Activated CD4-positive, alpha-beta T cell treated with anti-CD3 and anti-CD28 coated beads, Interleukin-2, Interleukin-6, amounts not matched to agents 100 ng/mL and 50 ng/mL, durations not matched to agents 16 hours and 8 hours (primary cell): ENCODE results near the gene CUEDC1.
"Not testable (repeated sequence)": the region's sequence is repeated elsewhere in the genome, so short reads cannot be mapped to it uniquely, and the experiment has no call there.

Experiments used
- DNase-seq: peaks from one replicate; pipeline ENCODE4 v3.0.0-alpha.2; 2020

Gene CUEDC1

GRCh38 chr17:57984936-57985674, 29.9 kb upstream of the CUEDC1 start:
- no peak for DNase-seq

- no peak for DNase-seq
Measured at GRCh38 chr17:57984261-57984890, 29.2 kb upstream of the CUEDC1 start.

DNA sequence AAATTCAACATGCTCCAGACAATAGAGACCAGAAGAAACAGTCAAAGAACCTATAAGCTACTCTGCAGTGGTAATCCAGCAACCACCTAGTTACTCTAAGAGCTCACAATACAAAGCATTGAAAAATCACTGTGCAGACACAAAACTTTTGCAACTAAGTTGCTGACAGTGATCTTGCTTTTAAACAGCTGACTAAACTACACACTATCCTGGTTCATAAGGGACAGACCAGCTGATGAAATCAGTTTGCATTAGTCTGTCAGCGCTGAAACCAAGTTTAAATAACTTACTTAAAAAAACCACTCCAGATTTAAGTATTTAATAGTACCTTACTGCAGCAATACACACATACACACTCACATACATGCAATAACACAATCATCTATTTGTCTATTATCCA, 28.2 kb upstream of the CUEDC1 start:
- DNase-seq: no peak

- no peak for DNase-seq
Measured at GRCh38 chr17:57982452-57983170, 27.4 kb upstream of the CUEDC1 start.

- no peak for DNase-seq
Measured at GRCh38 chr17:57980522-57980921, 25.3 kb upstream of the CUEDC1 start.

DNA sequence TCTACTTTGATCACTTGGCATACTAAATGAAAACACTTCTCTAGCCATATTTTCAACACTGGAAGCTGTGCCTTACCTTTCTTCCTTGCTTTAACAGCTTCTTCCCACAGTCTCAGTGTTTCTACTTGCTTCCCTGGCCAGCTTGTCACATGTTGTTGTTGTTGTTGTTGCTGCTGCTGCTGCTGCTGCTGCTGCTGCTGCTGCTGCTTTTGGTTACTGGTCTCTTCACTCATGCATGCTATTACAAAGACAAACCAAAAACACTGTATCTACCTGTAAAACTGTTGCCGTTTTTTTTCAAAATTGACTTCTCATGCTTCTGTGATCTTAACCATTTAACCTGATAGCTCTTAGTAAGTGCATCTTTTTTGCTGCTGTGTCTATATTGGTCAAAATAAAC, 23.9 kb upstream of the CUEDC1 start:
- no peak for DNase-seq

DNA sequence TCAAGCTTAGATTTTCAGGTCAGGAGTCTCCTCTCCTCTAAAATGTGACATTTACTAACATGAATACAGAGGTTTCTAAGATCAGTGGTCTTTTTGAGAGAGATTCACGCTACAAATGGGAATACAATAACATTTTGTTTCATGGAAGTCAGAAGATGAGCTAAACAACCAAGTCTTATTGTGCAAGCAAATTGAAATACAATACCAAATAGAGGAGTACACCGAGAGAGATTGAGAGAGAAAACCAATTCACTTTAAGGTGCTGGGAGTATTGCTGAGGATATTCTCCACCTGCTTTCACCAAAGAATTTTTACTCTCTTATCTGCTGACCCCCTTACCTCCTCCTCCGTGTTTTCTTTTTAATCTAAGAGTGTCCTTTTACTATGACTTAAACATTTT, 21.4 kb upstream of the CUEDC1 start:
- no peak for DNase-seq

- DNase-seq: no peak
Measured at GRCh38 chr17:57975044-57975443, 19.8 kb upstream of the CUEDC1 start.

DNA sequence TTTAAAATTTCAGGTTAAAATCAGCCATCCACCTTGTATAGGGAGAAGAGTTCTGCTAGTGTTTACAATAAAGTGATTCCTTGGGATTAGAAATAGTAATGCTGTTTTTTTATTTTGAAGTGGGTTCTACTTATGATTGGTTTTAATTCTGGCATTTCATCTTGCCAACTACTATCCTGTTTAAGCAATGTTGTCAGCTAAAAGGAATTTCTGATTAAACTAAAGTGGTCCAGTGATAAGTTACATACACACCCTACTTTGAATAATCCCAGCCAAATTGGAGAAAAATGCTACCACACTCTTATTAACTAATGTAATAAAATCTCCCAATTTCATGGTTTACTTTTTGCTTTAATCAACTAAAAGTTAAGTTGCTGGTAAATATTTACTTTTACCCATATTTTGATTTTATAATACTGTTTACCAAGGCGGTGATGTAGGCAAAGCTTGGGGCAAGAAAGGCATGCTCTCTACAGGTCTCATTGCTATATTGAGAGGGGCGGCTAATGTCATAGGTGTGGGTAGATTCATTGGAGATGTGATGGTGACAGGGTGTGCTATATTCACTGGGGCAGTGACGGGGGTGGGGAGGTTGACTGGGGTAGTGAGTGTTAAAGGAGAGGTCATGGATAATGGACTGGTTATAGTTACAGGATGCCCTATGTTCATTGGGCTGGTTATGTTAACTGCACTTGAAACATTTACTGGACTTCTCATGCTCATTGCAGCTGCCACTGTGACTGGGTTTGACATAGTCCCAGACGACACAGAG, 19.0 kb upstream of the CUEDC1 start:
- DNase-seq: not testable (repeated sequence)

GRCh38 chr17:57972151-57972550, 16.9 kb upstream of the CUEDC1 start:
- DNase-seq: no peak

DNA sequence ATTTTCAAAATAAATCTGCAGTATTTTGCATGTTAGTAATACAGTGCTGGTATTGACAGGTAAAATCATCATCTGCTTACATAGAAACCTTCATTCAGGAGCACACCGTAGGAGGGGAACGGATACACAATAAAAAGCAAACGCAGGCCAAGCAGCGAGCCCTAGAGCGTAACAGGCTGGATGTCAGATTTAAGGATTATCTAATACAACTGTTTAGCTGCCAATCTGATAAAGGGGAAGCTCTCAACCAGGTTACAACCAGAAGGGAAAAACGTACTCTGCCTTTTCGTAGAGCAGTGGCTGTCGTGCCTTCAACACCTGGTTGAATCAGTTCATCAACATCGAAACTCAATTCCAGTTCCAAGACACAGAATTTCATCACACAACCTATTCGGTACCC, 16.4 kb upstream of the CUEDC1 start:
- DNase-seq: no peak

DNA sequence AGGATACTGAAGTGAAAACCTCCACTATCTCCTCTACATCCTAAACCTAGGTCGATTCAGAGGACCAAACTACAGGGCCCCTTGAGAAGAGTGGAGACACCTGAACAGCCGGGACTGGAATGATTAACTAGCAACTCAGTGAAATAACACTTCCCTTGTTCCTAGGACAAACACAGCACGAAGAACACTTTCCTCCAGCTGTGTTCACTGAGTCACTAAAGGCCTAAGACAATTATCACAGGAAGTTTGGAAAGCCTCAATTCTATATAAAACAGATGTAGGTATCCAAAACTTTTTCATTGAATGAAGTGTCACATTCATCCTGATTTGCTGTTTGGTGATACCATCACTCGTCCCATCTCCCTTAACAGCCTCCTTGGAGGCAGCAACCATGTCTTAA, 15.5 kb upstream of the CUEDC1 start:
- no peak for DNase-seq

GRCh38 chr17:57968456-57968855, 13.2 kb upstream of the CUEDC1 start:
- DNase-seq: no peak

DNA sequence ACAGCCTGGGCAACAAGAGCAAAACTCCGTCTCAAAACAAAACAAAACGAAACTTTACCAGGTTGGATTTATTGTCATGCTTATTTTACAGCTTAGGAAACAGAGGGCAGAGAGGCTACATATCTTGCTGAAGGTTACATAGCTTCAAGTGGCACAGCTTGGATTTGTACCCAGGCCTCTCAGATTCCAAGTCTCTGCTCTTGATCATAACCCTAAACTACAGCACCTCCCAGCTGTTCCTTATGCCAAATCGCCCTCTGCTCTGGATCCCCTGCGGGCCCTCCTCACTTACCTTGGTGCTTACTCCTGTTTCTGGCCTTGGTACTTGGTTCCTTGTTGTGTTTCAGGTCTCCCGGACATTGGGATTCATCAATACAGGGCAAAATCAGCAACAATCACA, 11.7 kb upstream of the CUEDC1 start:
- no peak for DNase-seq

DNA sequence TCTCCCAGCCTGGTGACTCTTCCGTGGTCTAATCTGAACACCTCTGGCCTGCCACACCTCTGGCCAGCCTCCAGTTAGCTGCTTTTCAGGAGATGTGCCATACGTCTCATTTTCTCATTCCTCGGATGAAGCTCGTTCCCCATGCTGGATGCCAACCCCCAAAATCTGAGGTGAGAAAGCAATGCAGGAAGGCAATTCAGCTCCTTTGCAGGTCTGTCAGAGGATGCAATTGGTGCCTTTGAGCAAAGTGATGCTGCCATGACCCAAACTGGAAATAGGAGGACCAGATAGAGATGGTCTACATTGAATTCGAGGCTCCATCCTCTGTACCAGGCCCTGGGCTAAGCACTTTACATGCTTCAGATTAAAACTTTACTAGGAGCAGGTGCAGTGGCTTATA, 11.0 kb upstream of the CUEDC1 start:
- DNase-seq: no peak

GRCh38 chr17:57965521-57966160, 10.4 kb upstream of the CUEDC1 start:
- DNase-seq: no peak

DNA sequence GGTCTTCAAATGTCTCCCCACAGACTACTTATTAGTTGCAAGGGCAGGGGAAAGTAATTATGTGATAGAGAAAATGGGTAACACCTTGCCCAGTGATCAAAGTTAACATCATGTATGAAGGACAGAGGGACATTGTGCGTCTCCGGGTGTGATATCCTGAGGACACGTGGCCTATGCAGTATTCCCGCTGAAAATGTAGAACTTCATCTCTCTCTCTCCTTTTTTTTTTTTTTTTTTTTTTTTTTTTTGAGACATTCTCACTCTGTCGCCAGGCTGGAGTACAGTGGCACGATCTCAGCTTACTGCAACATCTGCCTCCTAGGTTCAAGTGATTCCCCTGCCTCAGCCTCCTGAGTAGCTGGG, 7.9 kb upstream of the CUEDC1 start:
- DNase-seq: no peak

DNA sequence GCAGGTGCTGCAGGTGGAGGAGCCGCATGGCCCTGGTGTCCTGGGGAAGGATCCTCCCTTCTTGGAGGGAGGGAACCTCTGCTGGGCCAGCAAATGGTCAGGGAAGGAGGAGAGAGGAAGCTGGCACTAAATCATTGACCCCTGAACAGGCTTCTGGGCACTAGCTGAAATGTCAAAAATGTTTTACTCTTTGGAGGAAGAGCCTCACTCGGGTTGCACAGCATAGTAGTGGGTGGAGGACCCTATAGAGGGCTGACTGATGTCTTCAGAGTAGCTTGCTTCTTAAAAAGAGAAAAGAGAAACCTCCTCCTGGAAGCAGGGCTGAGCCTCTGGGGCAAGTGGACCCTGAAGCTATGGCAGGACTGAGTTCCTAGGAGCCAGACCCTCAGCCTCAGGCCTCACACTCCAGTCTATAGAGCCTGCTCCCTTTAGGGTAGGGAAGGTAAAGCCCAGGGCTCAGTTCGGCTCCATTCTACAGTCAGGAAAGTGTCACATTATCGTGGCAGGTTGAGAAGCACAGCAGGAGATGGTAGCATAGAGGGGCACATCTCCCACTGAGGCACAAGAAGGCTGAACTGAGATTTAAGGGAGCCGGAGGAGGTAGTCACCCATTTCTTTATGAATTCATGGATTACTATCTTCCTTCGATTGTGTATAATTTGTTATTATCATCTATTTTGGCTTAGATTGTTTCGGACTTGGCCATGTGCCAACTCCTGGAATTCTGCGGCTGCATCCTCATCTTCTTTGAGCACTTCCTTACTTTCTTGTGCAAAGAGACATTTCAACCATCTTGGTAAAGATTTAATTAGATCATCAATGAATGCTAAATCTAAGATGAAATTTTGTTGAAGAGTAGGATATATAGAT, 7.3 kb upstream of the CUEDC1 start:
- DNase-seq: no peak

DNA sequence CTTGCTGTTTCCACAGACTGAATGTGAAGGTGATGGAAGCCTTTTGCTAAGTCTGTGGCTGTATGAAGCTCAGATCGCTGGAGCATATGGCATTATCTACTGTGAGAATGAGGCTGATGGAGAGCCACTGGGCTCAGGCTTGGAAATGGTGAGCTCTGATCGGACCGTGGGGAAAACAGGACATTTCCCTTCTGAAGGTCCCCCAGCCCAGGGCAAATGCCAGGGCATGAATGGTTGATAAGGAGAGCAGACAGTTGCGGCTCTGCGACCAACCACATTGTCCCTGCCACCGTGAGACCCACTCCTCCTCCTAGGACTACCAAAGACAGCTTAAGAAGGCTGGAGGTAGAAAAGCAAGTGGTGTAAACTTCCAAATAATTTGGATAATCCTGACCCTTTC, 4.7 kb upstream of the CUEDC1 start:
- no peak for DNase-seq

- DNase-seq: not testable (repeated sequence)
Measured at GRCh38 chr17:57958391-57958790, 3.2 kb upstream of the CUEDC1 start.

- DNase-seq: no peak
Measured at GRCh38 chr17:57957886-57958285, 2.7 kb upstream of the CUEDC1 start.
